ENCODE measurements around the gene UQCC5.

DNA sequence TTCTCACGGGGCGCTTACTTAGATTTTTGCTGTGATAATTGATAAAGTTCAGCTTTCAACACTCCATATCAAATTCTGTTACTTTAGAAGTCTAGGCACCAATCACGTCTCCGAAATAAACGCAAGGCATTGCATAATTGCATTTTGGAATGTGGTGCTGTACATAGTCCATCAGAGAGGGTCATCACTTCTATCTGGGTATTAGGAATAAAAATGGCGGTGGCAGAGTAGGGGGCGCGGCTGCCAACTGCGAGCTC lies 365 bp upstream of the UQCC5 start:
- no peak for TF ChIP-seq POLR2A (IDR thresholded peaks at IDR 0.05; ENCODE audit: low read depth, low read length)
- no peak for TF ChIP-seq POLR2AphosphoS5 (IDR thresholded peaks at IDR 0.05; ENCODE audit: low read depth, low read length)
